ENCODE measurements around the gene FAM53A. TPM values are rescaled to one million over a fixed set of nuclear protein-coding genes. Genes with fewer than 3 reads are reported as not detected.
A peak's percentile ranks its signal among the peaks of the same experiment; 100 is the strongest.
"Not testable (repeated sequence)": the region's sequence is repeated elsewhere in the genome, so short reads cannot be mapped to it uniquely, and the experiment has no call there.

FAM53A gene
- total RNA-seq, 3 donors from 2014 or later: 1.3 to 4.0 (median 1.6) TPM

DNA sequence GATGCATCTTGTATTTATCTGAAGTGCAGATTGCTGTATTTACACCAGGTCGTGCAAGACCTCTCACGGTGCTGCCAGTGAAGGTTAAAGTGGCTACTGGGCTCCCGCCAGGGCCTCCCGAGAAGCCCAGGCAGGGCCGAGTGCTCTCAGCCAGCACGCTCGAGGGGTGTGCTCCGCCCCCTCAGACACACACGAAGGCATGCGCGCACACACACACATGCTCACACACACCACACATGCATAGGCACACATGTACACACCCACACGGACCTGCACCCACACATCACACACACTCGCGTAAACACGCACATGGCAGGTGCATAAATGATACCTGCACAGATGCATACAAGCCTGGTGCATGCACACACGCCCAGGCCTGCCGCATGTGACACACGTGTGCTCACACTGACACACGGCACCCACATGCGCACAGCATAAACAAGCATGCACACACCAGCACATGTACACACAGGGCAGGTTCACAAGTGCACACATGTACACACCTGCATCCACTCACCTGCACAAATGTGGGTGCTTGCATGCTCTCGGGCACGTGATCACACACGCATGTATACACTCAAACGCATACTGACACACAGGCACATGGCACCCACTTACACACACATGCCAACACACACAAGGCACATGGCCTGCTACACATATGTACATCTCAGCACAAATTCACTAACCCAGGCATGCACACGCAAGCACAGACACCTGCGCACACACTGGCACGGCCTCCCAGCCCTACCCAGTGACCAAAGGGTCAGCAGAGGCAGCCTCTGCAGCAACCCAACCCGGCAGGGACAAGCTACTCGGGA is 71.6 kb downstream of the FAM53A start:
- ATAC-seq (no peak), DNase-seq (no peak)
- Mint-ChIP-seq H3K4me3 (no peak overlapping the region), H3K36me3 (ENCODE audit: insufficient read depth) (no peaks in the 10 kb centered on the region), H3K9me3 (peaks cover 6% of the 10 kb centered on the region), H3K4me1 (ENCODE audit: low read depth) (peaks cover 23% of the 10 kb centered on the region), H3K27me3 (ENCODE audit: low read depth) (no peaks in the 10 kb centered on the region)

GRCh38 chr4:1611501-1611870 is 72.6 kb downstream of the FAM53A start:
- Mint-ChIP-seq H3K27me3 (ENCODE audit: low read depth) (no peaks in the 10 kb centered on the region), H3K9me3 (peaks cover 6% of the 10 kb centered on the region), H3K36me3 (ENCODE audit: insufficient read depth) (no peaks in the 10 kb centered on the region), H3K4me1 (ENCODE audit: low read depth) (peaks cover 19% of the 10 kb centered on the region), H3K4me3 (no peak overlapping the region)
- ATAC-seq (no peak), DNase-seq (no peak)

DNA sequence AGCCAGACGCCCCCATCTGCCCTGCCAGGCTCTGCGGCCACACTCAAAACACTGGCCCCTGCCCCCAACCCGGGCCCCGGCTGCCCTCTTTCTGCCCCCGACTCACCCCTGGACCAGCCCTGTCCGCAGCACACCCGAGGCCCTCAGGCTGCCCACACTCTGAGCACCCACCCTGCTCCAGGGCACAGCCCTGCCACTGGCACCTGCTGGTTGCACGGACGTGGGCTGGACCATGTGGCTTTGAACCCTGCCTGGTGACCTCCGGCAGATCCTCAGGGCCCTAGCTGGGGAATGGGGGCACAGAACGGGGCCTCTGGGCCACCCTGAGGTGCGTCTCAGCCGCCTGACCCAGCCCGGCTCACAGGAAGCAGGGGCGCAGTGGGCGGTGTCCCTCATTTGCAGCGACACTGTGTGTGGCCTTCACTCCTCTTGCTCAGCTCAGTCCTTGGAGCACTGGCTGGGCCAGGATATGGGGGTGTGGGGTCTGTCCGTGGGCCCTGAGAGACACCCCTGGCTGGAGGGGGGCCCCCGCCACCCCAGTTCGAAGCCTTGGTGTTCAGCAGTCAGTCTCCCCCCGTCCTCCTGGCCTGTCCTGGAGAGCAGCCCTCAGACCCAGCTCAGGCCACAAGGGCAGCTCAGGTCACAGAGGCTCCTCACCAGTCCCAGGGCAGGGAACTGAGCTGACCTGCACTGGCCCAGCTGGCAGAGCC is 73.2 kb downstream of the FAM53A start:
- DNase-seq (no peak), ATAC-seq (no peak)
- Mint-ChIP-seq H3K27me3 (ENCODE audit: low read depth) (no peaks in the 10 kb centered on the region), H3K4me1 (ENCODE audit: low read depth) (peaks cover 18% of the 10 kb centered on the region), H3K4me3 (no peak overlapping the region), H3K36me3 (ENCODE audit: insufficient read depth) (no peaks in the 10 kb centered on the region), H3K9me3 (peaks cover 6% of the 10 kb centered on the region)

GRCh38 chr4:1609901-1610790 is 74.0 kb downstream of the FAM53A start:
- H3K36me3 Mint-ChIP-seq (ENCODE audit: insufficient read depth): no peaks in the 10 kb centered on the region
- no peak overlapping the region for H3K4me3 Mint-ChIP-seq
- no peak for DNase-seq
- H3K4me1 Mint-ChIP-seq (ENCODE audit: low read depth): peaks cover 16% of the 10 kb centered on the region
- H3K9me3 Mint-ChIP-seq: peaks cover 6% of the 10 kb centered on the region
- no peak for ATAC-seq
- no peaks in the 10 kb centered on the region for H3K27me3 Mint-ChIP-seq (ENCODE audit: low read depth)

DNA sequence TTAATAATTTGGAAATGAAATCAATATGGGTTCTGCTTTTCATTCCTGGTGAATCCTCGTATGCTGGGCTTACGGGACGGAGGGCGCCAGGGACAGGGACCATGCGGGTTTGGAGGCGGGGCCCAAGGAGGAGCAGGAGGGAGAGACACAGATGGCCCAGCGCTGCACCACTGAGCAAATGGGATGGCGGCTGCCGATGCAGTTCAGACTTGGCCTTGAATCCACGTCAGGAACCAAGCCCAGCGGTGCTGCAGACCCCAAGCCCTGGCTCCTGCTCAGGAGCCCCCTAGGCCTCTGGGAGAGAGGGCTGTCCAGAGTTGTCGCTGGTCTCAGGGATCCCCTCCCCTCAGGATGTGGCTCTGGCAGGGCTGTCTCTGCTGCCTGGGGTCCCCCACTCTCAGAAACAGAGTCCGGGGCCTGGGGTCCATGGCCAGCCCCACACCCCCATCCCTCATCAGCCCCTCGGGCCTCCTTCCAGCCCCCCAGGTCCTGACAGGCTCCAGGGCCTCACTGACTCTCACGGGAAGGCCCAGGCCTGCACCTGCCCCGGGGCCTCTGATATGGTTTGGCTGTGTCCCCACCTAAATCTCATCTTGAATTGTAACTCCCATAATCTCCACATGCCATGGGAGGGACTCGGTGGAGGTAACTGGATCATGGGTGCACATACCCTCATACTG is 75.2 kb downstream of the FAM53A start:
- no peak for DNase-seq
- H3K4me3 Mint-ChIP-seq: no peak overlapping the region
- no peaks in the 10 kb centered on the region for H3K36me3 Mint-ChIP-seq (ENCODE audit: insufficient read depth)
- ATAC-seq: no peak
- no peaks in the 10 kb centered on the region for H3K9me3 Mint-ChIP-seq
- peaks cover 2% of the 10 kb centered on the region for H3K27me3 Mint-ChIP-seq (ENCODE audit: low read depth)
- H3K4me1 Mint-ChIP-seq (ENCODE audit: low read depth): peaks cover 16% of the 10 kb centered on the region

GRCh38 chr4:1608196-1608820 is 75.8 kb downstream of the FAM53A start:
- ATAC-seq (no peak), DNase-seq (no peak)
- no peaks in the 10 kb centered on the region for H3K36me3 Mint-ChIP-seq (ENCODE audit: insufficient read depth)
- H3K9me3 Mint-ChIP-seq: no peaks in the 10 kb centered on the region
- peaks cover 16% of the 10 kb centered on the region for H3K4me1 Mint-ChIP-seq (ENCODE audit: low read depth)
- H3K4me3 Mint-ChIP-seq: no peak overlapping the region
- H3K27me3 Mint-ChIP-seq (ENCODE audit: low read depth): peaks cover 2% of the 10 kb centered on the region

DNA sequence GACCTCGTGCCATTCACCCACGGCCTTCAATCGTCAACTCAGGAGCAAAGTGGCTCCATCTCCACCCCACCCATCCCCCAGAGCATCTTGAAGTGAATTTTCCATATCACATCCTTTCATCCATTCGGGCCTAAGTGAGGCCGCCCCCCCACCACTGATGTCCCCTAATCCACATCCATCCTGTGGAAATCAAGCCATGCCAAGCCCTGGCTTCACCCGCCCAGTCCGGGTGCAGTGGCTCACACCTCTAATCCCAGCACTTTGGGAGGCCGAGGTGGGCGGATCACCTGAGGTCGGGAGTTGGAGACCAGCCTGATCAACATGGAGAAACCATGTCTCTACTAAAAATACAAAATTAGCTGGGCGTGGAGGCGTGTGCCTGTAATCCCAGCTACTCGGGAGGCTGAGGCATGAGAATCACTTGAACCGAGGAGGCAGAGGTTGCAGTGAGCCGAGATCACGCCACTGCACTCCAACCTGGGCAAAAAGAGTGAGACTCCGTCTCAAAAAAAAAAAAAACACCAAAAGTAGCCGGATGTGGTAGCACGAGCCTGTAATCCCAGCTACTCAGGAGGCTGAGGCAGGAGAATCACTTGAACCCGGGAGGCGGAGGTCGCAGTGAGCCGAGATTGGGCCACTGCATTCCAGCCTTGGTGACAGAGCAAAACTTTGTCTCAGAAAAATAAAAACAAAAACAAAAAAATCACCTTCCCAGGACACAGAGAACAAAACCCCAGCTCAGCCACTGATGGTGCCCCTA is 76.5 kb downstream of the FAM53A start:
- not testable (repeated sequence) for DNase-seq; H3K27me3 Mint-ChIP-seq (ENCODE audit: low read depth); ATAC-seq; H3K4me3 Mint-ChIP-seq; H3K36me3 Mint-ChIP-seq (ENCODE audit: insufficient read depth); H3K9me3 Mint-ChIP-seq
- peaks cover 16% of the 10 kb centered on the region for H3K4me1 Mint-ChIP-seq (ENCODE audit: low read depth)

DNA sequence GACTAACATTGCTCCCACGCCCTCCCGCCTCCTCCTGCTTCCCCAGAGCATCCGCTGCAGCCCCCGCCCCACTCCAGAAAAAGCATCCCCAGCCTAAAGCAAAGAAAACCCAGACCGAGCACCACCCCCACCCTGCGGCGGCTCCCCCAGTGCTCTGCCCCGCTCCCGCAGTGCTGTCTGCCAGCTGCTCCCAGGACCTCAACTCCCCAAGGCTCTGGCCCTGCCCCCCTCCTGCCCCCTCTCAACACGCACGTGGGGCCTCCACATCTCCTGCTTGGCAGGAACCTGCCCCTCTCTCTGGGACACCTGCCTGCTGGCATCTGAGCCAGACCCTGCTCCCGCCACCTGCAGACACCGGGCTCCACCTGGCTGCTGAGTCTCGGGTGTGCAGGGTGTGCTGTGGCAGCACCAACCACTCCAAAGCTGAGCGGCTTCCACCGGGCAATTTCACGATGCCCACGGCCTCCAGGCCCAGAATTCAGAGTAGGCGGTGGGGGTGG is 79.4 kb downstream of the FAM53A start:
- H3K36me3 Mint-ChIP-seq (ENCODE audit: insufficient read depth): no peaks in the 10 kb centered on the region
- peaks cover 5% of the 10 kb centered on the region for H3K27me3 Mint-ChIP-seq (ENCODE audit: low read depth)
- H3K4me3 Mint-ChIP-seq: peak overlapping the region; percentile 65
- peaks cover 16% of the 10 kb centered on the region for H3K4me1 Mint-ChIP-seq (ENCODE audit: low read depth)
- no peaks in the 10 kb centered on the region for H3K9me3 Mint-ChIP-seq
- DNase-seq (no peak), ATAC-seq (peak in 1 of 2 donors; percentile 65)

GRCh38 chr4:1604181-1604705 is 79.9 kb downstream of the FAM53A start:
- DNase-seq: no peak
- Mint-ChIP-seq H3K4me1 (ENCODE audit: low read depth) (peaks cover 16% of the 10 kb centered on the region), H3K9me3 (no peaks in the 10 kb centered on the region), H3K4me3 (no peak overlapping the region), H3K27me3 (ENCODE audit: low read depth) (peaks cover 5% of the 10 kb centered on the region), H3K36me3 (ENCODE audit: insufficient read depth) (no peaks in the 10 kb centered on the region)
- ATAC-seq: no peak

DNA sequence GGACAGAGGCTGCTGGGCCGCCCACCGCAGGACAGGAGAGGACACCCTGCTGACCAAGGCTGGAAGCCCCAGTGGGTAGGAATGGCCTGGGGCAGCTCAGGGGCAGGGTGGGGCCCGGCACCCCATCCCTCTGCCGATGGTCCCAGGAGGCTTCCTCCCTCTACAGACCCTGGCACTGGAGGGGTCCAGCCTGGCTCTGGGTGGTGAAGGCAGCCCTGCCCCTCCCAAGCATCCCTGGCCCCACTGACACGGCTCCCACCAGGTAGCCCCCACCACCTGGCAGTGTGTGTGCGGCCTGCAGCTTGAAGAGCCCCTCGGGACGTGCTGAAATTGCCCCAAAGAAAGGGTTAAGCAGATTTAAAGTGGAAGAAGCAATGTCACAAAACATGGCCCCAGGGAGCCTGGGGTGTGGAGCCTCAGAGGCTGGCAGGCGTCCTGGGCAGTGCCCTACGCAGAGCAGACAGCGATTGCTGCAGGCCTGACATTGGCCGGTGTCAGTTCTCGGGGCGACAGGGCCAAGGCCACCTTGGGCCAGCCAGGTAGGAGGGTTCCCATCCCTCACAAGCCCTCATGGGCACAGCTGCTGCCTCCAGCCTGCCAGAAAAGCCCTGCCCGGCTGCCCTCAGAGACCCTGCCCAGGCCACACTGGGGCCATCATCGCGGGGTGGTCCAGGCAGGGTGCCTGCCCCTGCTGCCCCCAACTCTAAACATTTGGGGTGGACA is 80.5 kb downstream of the FAM53A start:
- no peaks in the 10 kb centered on the region for H3K9me3 Mint-ChIP-seq
- DNase-seq (no peak), ATAC-seq (no peak)
- H3K4me3 Mint-ChIP-seq: no peak overlapping the region
- H3K27me3 Mint-ChIP-seq (ENCODE audit: low read depth): peaks cover 5% of the 10 kb centered on the region
- H3K4me1 Mint-ChIP-seq (ENCODE audit: low read depth): peaks cover 16% of the 10 kb centered on the region
- H3K36me3 Mint-ChIP-seq (ENCODE audit: insufficient read depth): no peaks in the 10 kb centered on the region

DNA sequence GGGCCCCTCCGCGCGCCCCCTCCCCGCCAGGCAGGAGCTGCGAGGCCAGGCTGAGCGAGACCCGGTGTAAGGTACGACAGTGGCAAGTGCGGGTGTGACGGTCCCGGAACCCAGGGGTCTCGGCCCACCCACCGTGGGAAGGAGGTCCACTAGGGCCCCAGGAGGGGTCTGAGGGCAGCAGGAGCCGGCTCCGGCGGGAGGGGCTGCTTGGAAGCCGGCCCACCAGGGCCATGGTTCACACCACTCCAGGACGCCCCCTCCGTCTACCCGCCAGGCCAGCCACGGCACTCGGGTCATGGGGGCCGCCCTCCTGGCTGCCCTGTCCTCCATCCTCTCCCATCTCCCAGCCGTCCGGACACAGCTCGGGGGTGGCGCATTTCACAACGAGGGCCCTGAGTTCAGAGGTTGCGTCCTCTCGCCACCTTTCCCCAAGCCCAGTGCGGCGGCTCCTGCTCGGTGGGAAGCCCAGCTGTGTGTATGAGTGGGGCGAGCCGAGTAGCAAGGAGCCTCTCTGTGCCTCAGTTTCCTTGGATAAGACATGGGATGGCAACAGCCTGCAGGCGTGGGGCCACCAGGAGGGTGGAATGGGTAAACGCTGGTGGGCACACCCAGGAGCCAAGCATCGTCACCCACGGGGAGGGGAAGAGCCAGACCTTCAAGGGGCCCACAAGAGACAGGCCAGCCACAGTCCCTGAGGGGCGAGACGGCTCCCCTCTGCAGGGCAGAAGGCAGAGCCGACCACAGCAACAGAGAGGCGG is 81.3 kb downstream of the FAM53A start:
- Mint-ChIP-seq H3K4me1 (ENCODE audit: low read depth) (peaks cover 16% of the 10 kb centered on the region), H3K9me3 (no peaks in the 10 kb centered on the region), H3K27me3 (ENCODE audit: low read depth) (peaks cover 5% of the 10 kb centered on the region), H3K36me3 (ENCODE audit: insufficient read depth) (no peaks in the 10 kb centered on the region), H3K4me3 (no peak overlapping the region)
- DNase-seq: no peak
- no peak for ATAC-seq
